Epithelial cell of proximal tubule (primary cell): ENCODE results near the gene TTN. TPM values are rescaled to one million over a fixed set of nuclear protein-coding genes. Genes with fewer than 3 reads are reported as not detected.

Source experiments
- DNase-seq: peaks from one replicate; pipeline ENCODE4 v3.0.0-alpha.2; 2011; ENCODE audit warnings: low read depth
- H3K4me3 ChIP-seq: 2 replicates; pipeline ENCODE4 v1.5.1; 2011; ENCODE audit warnings: low read depth, mild to moderate bottlenecking, low read length
- total RNA-seq: library from RNA; depleted of rRNA; stranded (reverse); fragments of >200 nt; gene quantifications from 2 replicates; pipeline ENCODE4 v1.2.3, GENCODE V29; 2015
- TF ChIP-seq, protein P1 (sequence below): conservative IDR thresholded peaks from 2 replicates; pipeline ENCODE4 v1.5.1; 2012; ENCODE audit warnings: low read depth, mild to moderate bottlenecking, low read length

TTN gene
- 0.12 TPM in 1 of 2 replicates, not detected in the other for total RNA-seq

GRCh38 chr2:178807227-178808008 lies at the start of gene TTN:
TSS of gene TTN (minus strand) at chr2:178807423. CDS start at chr2:178804642, 2,781 bp downstream.
- TF ChIP-seq, protein P1, sequence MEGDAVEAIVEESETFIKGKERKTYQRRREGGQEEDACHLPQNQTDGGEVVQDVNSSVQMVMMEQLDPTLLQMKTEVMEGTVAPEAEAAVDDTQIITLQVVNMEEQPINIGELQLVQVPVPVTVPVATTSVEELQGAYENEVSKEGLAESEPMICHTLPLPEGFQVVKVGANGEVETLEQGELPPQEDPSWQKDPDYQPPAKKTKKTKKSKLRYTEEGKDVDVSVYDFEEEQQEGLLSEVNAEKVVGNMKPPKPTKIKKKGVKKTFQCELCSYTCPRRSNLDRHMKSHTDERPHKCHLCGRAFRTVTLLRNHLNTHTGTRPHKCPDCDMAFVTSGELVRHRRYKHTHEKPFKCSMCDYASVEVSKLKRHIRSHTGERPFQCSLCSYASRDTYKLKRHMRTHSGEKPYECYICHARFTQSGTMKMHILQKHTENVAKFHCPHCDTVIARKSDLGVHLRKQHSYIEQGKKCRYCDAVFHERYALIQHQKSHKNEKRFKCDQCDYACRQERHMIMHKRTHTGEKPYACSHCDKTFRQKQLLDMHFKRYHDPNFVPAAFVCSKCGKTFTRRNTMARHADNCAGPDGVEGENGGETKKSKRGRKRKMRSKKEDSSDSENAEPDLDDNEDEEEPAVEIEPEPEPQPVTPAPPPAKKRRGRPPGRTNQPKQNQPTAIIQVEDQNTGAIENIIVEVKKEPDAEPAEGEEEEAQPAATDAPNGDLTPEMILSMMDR = no peak
- H3K4me3 ChIP-seq = no peak within 1 kb of the TSS
- DNase-seq = no peak

DNA sequence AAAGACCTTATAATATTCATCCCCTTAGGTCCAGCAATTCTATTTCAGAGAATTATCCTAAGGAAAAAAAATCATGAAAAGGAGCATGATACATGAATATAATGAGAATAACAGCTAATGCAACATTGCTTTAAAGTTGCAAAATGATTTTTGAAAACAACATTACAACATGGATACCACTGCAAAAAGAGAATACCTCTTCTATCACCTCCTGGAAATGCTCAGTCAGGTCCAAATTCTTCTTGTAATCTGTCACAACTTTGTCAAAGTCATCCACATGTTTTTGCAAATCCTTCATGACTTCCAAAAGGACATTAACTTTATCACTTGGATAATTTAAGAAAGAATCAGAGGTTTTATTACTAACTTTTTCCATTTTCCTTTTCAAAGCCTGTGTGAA lies 47.9 kb upstream of the TTN start:
- no peak for DNase-seq
- TF ChIP-seq, protein P1 = no peak

DNA sequence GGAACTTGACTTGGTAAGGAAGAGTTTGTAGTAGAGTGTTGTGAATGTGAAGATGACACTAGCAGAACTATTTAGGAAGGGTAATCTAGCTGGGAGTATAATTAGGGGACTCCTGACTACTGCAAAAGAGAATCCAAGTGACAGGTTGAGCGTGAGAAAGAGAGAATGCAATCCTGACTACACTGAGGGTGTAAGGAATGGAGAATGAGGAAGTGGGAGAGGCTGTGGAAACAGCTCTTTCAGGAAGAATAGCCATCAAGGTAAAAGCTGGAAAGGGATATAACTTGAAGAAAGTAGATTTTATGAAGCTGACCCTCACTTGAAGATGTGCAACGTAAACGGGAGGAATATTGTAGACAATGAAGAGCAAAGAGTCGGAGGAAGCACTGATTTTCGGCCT lies 41.1 kb upstream of the TTN start:
- DNase-seq = no peak
- H3K4me3 ChIP-seq = no peak overlapping the region
- TF ChIP-seq, protein P1 = no peak

More for the DNA sequence above, 47.9 kb upstream of the TTN start:
- H3K4me3 ChIP-seq = no peak overlapping the region

DNA sequence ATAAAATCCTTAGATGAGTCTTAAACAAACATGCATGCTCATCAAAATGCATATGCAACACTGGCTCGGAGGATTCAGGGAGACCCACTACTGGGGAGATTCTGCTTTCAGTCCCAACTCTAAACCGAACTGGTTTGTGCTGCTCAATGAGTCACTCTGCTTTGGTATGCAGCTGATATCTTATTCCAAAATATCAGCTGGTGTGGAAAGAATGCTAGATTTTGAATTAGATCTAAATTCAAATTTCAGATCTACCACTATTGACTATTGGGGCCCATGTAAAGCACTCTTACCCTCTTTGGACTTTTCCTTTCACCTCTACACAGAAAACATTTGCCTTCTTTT lies 39.2 kb upstream of the TTN start:
- TF ChIP-seq, protein P1 = no peak
- H3K4me3 ChIP-seq = no peak overlapping the region
- no peak for DNase-seq

GRCh38 chr2:178845566-178846457 lies 38.6 kb upstream of the TTN start:
- H3K4me3 ChIP-seq = no peak overlapping the region
- no peak for DNase-seq
- TF ChIP-seq, protein P1 = no peak

GRCh38 chr2:178844701-178845100 lies 37.5 kb upstream of the TTN start:
- DNase-seq = no peak
- TF ChIP-seq, protein P1 = no peak
- H3K4me3 ChIP-seq = no peak overlapping the region
